ENCODE measurements around the gene PLSCR2. TPM values are rescaled to one million over a fixed set of nuclear protein-coding genes. Genes with fewer than 3 reads are reported as not detected.

PLSCR2 gene
- total RNA-seq, 1 experiment from 2014 or later = not detected

GRCh38 chr3:146501752-146502151 is 32.4 kb upstream of the PLSCR2 start:
- TF ChIP-seq CBX3 (IDR thresholded peaks at IDR 0.05; ENCODE audit: low read depth) (no peak), SIN3A (IDR thresholded peaks at IDR 0.05; ENCODE audit: low read depth) (no peak), CTCF (IDR thresholded peaks at IDR 0.05 in 2 of 3, conservative IDR thresholded peaks at IDR 0.05 in 1 of 3; ENCODE audit: borderline replicate concordance in 1 of 3, insufficient read depth in 1 of 3, low read depth in 2 of 3, low read length in 2 of 3) (no peak), POLR2AphosphoS5 (IDR thresholded peaks at IDR 0.05; ENCODE audit: low read depth, low read length) (no peak), ZFX (IDR thresholded peaks at IDR 0.05) (no peak), ELF1 (IDR thresholded peaks at IDR 0.05; ENCODE audit: borderline replicate concordance, low read depth) (no peak)
- intact Hi-C loops (cut with micrococcal nuclease) = no loop called here

GRCh38 chr3:146499701-146500100 is 30.3 kb upstream of the PLSCR2 start:
- no peak for ATAC-seq
- Histone ChIP-seq H4K20me1 (ENCODE audit: insufficient read depth) (no peaks in the 10 kb centered on the region), H3K9me2 (ENCODE audit: insufficient read depth) (no peaks in the 10 kb centered on the region), H3K4me3 (replicated peaks in 1 of 2; ENCODE audit: low read depth in 1 of 2, low read length in 2 of 2) (no peak overlapping the region), H3K27me3 (ENCODE audit: insufficient read depth, low read length) (no peaks in the 10 kb centered on the region), H3K36me3 (ENCODE audit: control insufficient read depth in 1 of 2, insufficient read depth in 2 of 2, low read length in 2 of 2) (no peaks in the 10 kb centered on the region), H3K9ac (ENCODE audit: low read length) (no peak overlapping the region), H3K4me2 (ENCODE audit: low read length) (no peak overlapping the region), H3K27ac (ENCODE audit: low read depth, low read length) (no peak overlapping the region), H3K9me3 (ENCODE audit: control insufficient read depth in 1 of 2, insufficient read depth in 1 of 2, low read depth in 1 of 2, low read length in 2 of 2) (no peaks in the 10 kb centered on the region), H2AFZ (ENCODE audit: low read depth, low read length, poor library complexity, severe bottlenecking) (no peak overlapping the region), H3K79me2 (ENCODE audit: insufficient read depth, low read length) (no peaks in the 10 kb centered on the region), H3K4me1 (ENCODE audit: control insufficient read depth in 1 of 2, insufficient read depth in 2 of 2, low read length in 2 of 2) (peaks cover 15 to 23% of the 10 kb centered on the region in 2 experiments)
- ChIA-PET POLR2A (no interaction called here), CTCF (no interaction called here), RAD21 (ENCODE audit: low non-redundant PET in 1 of 2, low total read pairs in 2 of 2, uncharacterized antibody in 2 of 2, unreplicated experiment in 2 of 2) (no interaction called here)
- DNase-seq (ENCODE audit: low read depth, low spot score) = no peak
- no TSS peak for BruUV-seq (replicated peaks)
- intact Hi-C loops (cut with micrococcal nuclease) = no loop called here
- TF ChIP-seq ATF3 (IDR thresholded peaks at IDR 0.05) (no peak), RAD21 (IDR thresholded peaks at IDR 0.05; ENCODE audit: low read depth) (no peak), EGR1 (IDR thresholded peaks at IDR 0.05; ENCODE audit: low read depth) (no peak), EZH2phosphoT487 (IDR thresholded peaks at IDR 0.05; ENCODE audit: borderline replicate concordance) (no peak), TCF7L2 (IDR thresholded peaks at IDR 0.05; ENCODE audit: borderline replicate concordance, extremely low read depth, insufficient read depth, insufficient read length) (no peak), CEBPB (IDR thresholded peaks at IDR 0.05; ENCODE audit: low read depth) (no peak), CBX3 (IDR thresholded peaks at IDR 0.05; ENCODE audit: low read depth) (no peak), JUND (IDR thresholded peaks at IDR 0.05) (no peak), SP1 (IDR thresholded peaks at IDR 0.05; ENCODE audit: low read depth) (no peak), SIN3A (IDR thresholded peaks at IDR 0.05; ENCODE audit: low read depth) (no peak), ZFX (IDR thresholded peaks at IDR 0.05) (no peak), CTCF (IDR thresholded peaks at IDR 0.05 in 2 of 3, conservative IDR thresholded peaks at IDR 0.05 in 1 of 3; ENCODE audit: borderline replicate concordance in 1 of 3, insufficient read depth in 1 of 3, low read depth in 2 of 3, low read length in 2 of 3) (no peak)

More at GRCh38 chr3:146501752-146502151, 32.4 kb upstream of the PLSCR2 start:
- Histone ChIP-seq H3K36me3 (ENCODE audit: control insufficient read depth in 1 of 2, insufficient read depth in 2 of 2, low read length in 2 of 2) (no peaks in the 10 kb centered on the region), H3K27ac (ENCODE audit: low read depth, low read length) (no peak overlapping the region), H2AFZ (ENCODE audit: low read depth, low read length, poor library complexity, severe bottlenecking) (no peak overlapping the region), H3K4me1 (ENCODE audit: control insufficient read depth in 1 of 2, insufficient read depth in 2 of 2, low read length in 2 of 2) (peaks cover 19 to 43% of the 10 kb centered on the region in 2 experiments), H3K9ac (ENCODE audit: low read length) (no peak overlapping the region), H3K9me2 (ENCODE audit: insufficient read depth) (no peaks in the 10 kb centered on the region), H3K4me3 (replicated peaks in 1 of 2; ENCODE audit: low read depth in 1 of 2, low read length in 2 of 2) (no peak overlapping the region), H4K20me1 (ENCODE audit: insufficient read depth) (no peaks in the 10 kb centered on the region), H3K4me2 (ENCODE audit: low read length) (no peak overlapping the region), H3K79me2 (ENCODE audit: insufficient read depth, low read length) (no peaks in the 10 kb centered on the region), H3K9me3 (ENCODE audit: control insufficient read depth in 1 of 2, insufficient read depth in 1 of 2, low read depth in 1 of 2, low read length in 2 of 2) (no peaks in the 10 kb centered on the region), H3K27me3 (ENCODE audit: insufficient read depth, low read length) (no peaks in the 10 kb centered on the region)
- POLR2A ChIA-PET = no interaction called here
- ATAC-seq = no peak
- no TSS peak for BruUV-seq (replicated peaks)
- CTCF ChIA-PET = no interaction called here
- RAD21 ChIA-PET (ENCODE audit: low non-redundant PET in 1 of 2, low total read pairs in 2 of 2, uncharacterized antibody in 2 of 2, unreplicated experiment in 2 of 2) = no interaction called here
- no peak for DNase-seq (ENCODE audit: low read depth, low spot score)
